SK-N-SH treated with all-trans-retinoic acid at 6 μM for 48 hours (cell line): Measurements from ENCODE around the gene RAB13.
A peak's percentile ranks its signal among the peaks of the same experiment; 100 is the strongest.
"Not testable (repeated sequence)": the region's sequence is repeated elsewhere in the genome, so short reads cannot be mapped to it uniquely, and the experiment has no call there.

Experiments
- ATAC-seq: fragments of 200-7000 bp; cut with Tn5 transposase; 3 replicates; pipeline ENCODE4 v1.9.1; 2020; ENCODE audit warnings: mild to moderate bottlenecking, moderate library complexity
- ARNTL ChIP-seq: fragments of 450-650 bp; formaldehyde crosslinking; IDR thresholded peaks from 2 replicates; pipeline ENCODE4 v1.5.0; 2020; ENCODE audit warnings: low read depth, mild to moderate bottlenecking, moderate library complexity, borderline replicate concordance
- BACH2 ChIP-seq: fragments of 250-450 bp; sonication (Bioruptor Pico); IDR thresholded peaks from 2 replicates; pipeline ENCODE4 v1.9.0; 2021; ENCODE audit warnings: mild to moderate bottlenecking, borderline replicate concordance
- CSDC2 ChIP-seq: fragments of 250-450 bp; sonication (Bioruptor Pico); IDR thresholded peaks from 2 replicates; pipeline ENCODE4 v1.5.0; 2020; ENCODE audit warnings: mild to moderate bottlenecking, moderate library complexity
- CSRNP3 ChIP-seq: fragments of 250-450 bp; sonication (Bioruptor Pico); IDR thresholded peaks from 2 replicates; pipeline ENCODE4 v1.5.1; 2021; ENCODE audit warnings: mild to moderate bottlenecking, moderate library complexity
- ESRRG ChIP-seq: fragments of 250-450 bp; sonication (Bioruptor Pico); IDR thresholded peaks from 2 replicates; pipeline ENCODE4 v1.6.1; 2021; ENCODE audit warnings: mild to moderate bottlenecking
- GLIS3 ChIP-seq: fragments of 250-450 bp; sonication (Bioruptor Pico); IDR thresholded peaks from 2 replicates; pipeline ENCODE4 v1.5.0; 2020; ENCODE audit warnings: mild to moderate bottlenecking, moderate library complexity
- ISL1 ChIP-seq: fragments of 250-450 bp; sonication (Bioruptor Pico); IDR thresholded peaks from 2 replicates; pipeline ENCODE4 v2.1.2; 2022; ENCODE audit warnings: mild to moderate bottlenecking, moderate library complexity
- OSR1 ChIP-seq: fragments of 250-450 bp; sonication (Bioruptor Pico); IDR thresholded peaks from 2 replicates; pipeline ENCODE4 v1.8.0; 2022; ENCODE audit warnings: moderate library complexity, mild to moderate bottlenecking, inconsistent platforms
- PATZ1 ChIP-seq: fragments of 250-450 bp; sonication (Bioruptor Pico); IDR thresholded peaks from 2 replicates; pipeline ENCODE4 v1.8.0; 2020; ENCODE audit warnings: mild to moderate bottlenecking, moderate library complexity, borderline replicate concordance
- PPARA ChIP-seq: fragments of 250-450 bp; sonication (Bioruptor Pico); IDR thresholded peaks from 2 replicates; pipeline ENCODE4 v1.5.0; 2020; ENCODE audit warnings: mild to moderate bottlenecking, borderline replicate concordance
- SNAI2 ChIP-seq: fragments of 250-450 bp; sonication (Bioruptor Pico); IDR thresholded peaks from 2 replicates; pipeline ENCODE4 v1.5.0; 2020; ENCODE audit warnings: mild to moderate bottlenecking, moderate library complexity
- TCF4 ChIP-seq: fragments of 250-450 bp; sonication (Bioruptor Pico); IDR thresholded peaks from 2 replicates; pipeline ENCODE4 v1.8.0; 2021; ENCODE audit warnings: mild to moderate bottlenecking, moderate library complexity, borderline replicate concordance
- TOX ChIP-seq: fragments of 250-450 bp; sonication (Bioruptor Pico); IDR thresholded peaks from 2 replicates; pipeline ENCODE4 v1.8.0; 2021; ENCODE audit warnings: mild to moderate bottlenecking, moderate library complexity, borderline replicate concordance
- ZFP30 ChIP-seq: fragments of 450-650 bp; formaldehyde crosslinking; IDR thresholded peaks from 2 replicates; pipeline ENCODE4 v1.5.0; 2022; ENCODE audit warnings: mild to moderate bottlenecking, moderate library complexity
- ZNF565 ChIP-seq: fragments of 450-650 bp; formaldehyde crosslinking; conservative IDR thresholded peaks from 2 replicates; pipeline ENCODE4 v1.5.0; 2020; ENCODE audit warnings: low read depth, mild to moderate bottlenecking, moderate library complexity
- ZNF70 ChIP-seq: fragments of 450-650 bp; formaldehyde crosslinking; IDR thresholded peaks from 2 replicates; pipeline ENCODE4 v1.5.0; 2020; ENCODE audit warnings: mild to moderate bottlenecking, moderate library complexity
- TF ChIP-seq, protein P1 (sequence below): fragments of 250-450 bp; sonication (Bioruptor Pico); IDR thresholded peaks from 2 replicates; pipeline ENCODE4 v1.8.0; 2021; ENCODE audit warnings: low read depth, mild to moderate bottlenecking, moderate library complexity, borderline replicate concordance
- TF ChIP-seq, protein P2 (sequence below): fragments of 250-450 bp; sonication (Bioruptor Pico); IDR thresholded peaks from 2 replicates; pipeline ENCODE4 v1.5.0; 2020; ENCODE audit warnings: mild to moderate bottlenecking, moderate library complexity
- TF ChIP-seq, protein P3 (sequence below): fragments of 250-450 bp; sonication (Bioruptor Pico); IDR thresholded peaks from 2 replicates; pipeline ENCODE4 v1.5.1; 2020; ENCODE audit warnings: low read depth, mild to moderate bottlenecking, moderate library complexity

The RAB13 gene

DNA sequence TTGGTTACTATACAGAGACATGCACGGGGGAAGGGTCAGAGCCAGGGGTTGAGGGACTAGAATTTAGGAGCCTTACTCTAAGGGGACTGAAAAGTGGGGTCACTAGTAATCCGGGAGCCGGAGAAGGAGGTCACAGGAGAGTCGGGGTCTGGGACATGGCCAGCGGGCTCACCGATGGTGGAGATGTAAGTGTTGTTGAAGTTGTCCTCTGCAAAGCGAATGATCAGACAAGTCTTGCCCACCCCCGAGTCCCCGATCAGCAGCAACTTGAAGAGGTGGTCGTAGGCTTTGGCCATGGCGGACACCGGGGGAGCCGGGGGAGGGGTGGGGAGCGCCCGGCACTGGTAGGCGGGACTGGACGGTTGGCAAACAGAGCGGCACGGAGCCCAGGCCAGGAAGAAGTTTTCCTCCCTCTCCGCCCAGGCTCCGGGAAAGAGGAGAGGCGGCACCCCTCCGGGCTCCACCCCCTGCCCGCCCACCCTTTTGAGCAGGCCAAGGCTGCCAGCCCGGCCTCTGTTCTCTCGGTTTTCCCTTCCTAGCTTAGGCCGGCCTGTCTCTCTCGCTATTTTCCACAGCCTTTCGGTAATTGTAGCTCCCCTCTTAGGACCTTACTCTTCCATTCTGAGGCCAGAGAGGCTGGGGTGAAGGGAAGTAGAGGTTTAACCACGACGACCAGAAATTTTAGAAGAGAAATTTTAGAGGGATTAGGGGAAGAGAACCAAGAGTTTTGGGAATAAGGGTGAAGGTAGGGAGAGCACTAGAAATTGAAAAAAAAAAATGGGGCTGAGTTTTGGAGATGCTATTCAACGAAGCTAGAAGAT, at the start of gene RAB13:
TSS of gene RAB13 (minus strand) at position 399 of the 821 bp plus-strand sequence. CDS start at position 296, 103 bp downstream.
- peak; percentile 89 for ATAC-seq

GRCh38 chr1:154033697-154034096, 47.6 kb upstream of the RAB13 start:
- ATAC-seq, result not testable (repeated sequence)

More for the DNA sequence above, at the start of gene RAB13:
- TF ChIP-seq CSDC2 (CRISPR knock-in tag), result no peak
- TF ChIP-seq ESRRG (CRISPR knock-in tag), result no peak
- TF ChIP-seq ARNTL (CRISPR knock-in tag), result no peak
- TF ChIP-seq ZNF70, result no peak
- TF ChIP-seq, protein P1, sequence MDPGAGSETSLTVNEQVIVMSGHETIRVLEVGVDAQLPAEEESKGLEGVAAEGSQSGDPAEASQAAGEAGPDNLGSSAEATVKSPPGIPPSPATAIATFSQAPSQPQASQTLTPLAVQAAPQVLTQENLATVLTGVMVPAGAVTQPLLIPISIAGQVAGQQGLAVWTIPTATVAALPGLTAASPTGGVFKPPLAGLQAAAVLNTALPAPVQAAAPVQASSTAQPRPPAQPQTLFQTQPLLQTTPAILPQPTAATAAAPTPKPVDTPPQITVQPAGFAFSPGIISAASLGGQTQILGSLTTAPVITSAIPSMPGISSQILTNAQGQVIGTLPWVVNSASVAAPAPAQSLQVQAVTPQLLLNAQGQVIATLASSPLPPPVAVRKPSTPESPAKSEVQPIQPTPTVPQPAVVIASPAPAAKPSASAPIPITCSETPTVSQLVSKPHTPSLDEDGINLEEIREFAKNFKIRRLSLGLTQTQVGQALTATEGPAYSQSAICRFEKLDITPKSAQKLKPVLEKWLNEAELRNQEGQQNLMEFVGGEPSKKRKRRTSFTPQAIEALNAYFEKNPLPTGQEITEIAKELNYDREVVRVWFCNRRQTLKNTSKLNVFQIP, result no peak
- TF ChIP-seq ISL1 (CRISPR knock-in tag), result no peak
- TF ChIP-seq PPARA (CRISPR knock-in tag), result no peak
- TF ChIP-seq OSR1 (CRISPR knock-in tag), result no peak
- no peak for TF ChIP-seq SNAI2 (CRISPR knock-in tag)

DNA sequence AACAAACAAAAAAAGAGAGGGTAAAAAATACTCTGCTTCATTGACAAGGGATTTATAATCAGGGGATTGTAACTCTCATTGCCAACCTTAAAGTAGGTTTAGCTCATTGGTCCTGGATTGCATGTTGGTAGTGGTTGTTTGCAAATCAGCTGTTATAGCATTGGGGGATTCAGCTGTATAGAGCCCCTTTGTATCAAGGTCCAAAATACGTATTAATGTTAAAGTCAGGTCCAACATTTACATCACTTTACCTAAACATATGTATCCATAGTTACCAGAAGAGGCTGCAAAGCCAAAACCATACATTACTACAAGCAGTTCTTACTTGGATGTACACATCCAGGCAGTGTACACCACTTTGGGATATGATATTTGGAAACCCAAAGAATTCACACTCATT, 33.8 kb upstream of the RAB13 start:
- TF ChIP-seq, protein P2, sequence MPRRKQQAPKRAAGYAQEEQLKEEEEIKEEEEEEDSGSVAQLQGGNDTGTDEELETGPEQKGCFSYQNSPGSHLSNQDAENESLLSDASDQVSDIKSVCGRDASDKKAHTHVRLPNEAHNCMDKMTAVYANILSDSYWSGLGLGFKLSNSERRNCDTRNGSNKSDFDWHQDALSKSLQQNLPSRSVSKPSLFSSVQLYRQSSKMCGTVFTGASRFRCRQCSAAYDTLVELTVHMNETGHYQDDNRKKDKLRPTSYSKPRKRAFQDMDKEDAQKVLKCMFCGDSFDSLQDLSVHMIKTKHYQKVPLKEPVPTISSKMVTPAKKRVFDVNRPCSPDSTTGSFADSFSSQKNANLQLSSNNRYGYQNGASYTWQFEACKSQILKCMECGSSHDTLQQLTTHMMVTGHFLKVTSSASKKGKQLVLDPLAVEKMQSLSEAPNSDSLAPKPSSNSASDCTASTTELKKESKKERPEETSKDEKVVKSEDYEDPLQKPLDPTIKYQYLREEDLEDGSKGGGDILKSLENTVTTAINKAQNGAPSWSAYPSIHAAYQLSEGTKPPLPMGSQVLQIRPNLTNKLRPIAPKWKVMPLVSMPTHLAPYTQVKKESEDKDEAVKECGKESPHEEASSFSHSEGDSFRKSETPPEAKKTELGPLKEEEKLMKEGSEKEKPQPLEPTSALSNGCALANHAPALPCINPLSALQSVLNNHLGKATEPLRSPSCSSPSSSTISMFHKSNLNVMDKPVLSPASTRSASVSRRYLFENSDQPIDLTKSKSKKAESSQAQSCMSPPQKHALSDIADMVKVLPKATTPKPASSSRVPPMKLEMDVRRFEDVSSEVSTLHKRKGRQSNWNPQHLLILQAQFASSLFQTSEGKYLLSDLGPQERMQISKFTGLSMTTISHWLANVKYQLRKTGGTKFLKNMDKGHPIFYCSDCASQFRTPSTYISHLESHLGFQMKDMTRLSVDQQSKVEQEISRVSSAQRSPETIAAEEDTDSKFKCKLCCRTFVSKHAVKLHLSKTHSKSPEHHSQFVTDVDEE (CRISPR knock-in tag), result no peak
- TF ChIP-seq TCF4 (no peak), TOX (CRISPR knock-in tag) (no peak), ESRRG (CRISPR knock-in tag) (no peak), CSRNP3 (CRISPR knock-in tag) (no peak), GLIS3 (CRISPR knock-in tag) (no peak), PPARA (CRISPR knock-in tag) (no peak), ZNF565 (no peak), BACH2 (CRISPR knock-in tag) (no peak), CSDC2 (CRISPR knock-in tag) (no peak), ZNF70 (no peak), SNAI2 (CRISPR knock-in tag) (no peak), ZFP30 (CRISPR knock-in tag) (no peak), PATZ1 (CRISPR knock-in tag) (no peak)
- TF ChIP-seq, protein P1, result no peak
- TF ChIP-seq, protein P3, sequence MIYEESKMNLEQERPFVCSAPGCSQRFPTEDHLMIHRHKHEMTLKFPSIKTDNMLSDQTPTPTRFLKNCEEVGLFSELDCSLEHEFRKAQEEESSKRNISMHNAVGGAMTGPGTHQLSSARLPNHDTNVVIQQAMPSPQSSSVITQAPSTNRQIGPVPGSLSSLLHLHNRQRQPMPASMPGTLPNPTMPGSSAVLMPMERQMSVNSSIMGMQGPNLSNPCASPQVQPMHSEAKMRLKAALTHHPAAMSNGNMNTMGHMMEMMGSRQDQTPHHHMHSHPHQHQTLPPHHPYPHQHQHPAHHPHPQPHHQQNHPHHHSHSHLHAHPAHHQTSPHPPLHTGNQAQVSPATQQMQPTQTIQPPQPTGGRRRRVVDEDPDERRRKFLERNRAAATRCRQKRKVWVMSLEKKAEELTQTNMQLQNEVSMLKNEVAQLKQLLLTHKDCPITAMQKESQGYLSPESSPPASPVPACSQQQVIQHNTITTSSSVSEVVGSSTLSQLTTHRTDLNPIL (CRISPR knock-in tag), result no peak
- TF ChIP-seq, all 23 proteins: peak for 0
- no peak for ATAC-seq
